Occipital lobe (tissue), 2 donors: ENCODE data around the gene CDH20. TPM values are rescaled to one million over a fixed set of nuclear protein-coding genes. Genes with fewer than 3 reads are reported as not detected.

Experiments used
- small RNA-seq: library from RNA; depleted of rRNA; stranded (forward); fragments of <200 nt; gene quantifications from one replicate; pipeline ENCODE3, GENCODE V24; 2014
- total RNA-seq: library from RNA; depleted of rRNA; stranded (reverse); fragments of >200 nt; gene quantifications from one replicate; pipeline ENCODE4 v1.2.3, GENCODE V29; 2014

Gene CDH20
- total RNA-seq, 1 donor from 2014 or later: 7.3 TPM

Small RNA genes lying within 50 kb of the gene (small RNA-seq; reads per million reads assigned to genes)
- gene RNU6-116P: not detected
